HG02642 (cell line): Measurements from ENCODE around the gene CALCOCO1.
"Not testable (repeated sequence)": the region's sequence is repeated elsewhere in the genome, so short reads cannot be mapped to it uniquely, and the experiment has no call there.

ENCODE experiments used
- ATAC-seq: cut with Tn5 transposase; IDR thresholded peaks from one replicate; pipeline ENCODE4 v1.9.1; 2021; ENCODE audit warnings: mild to moderate bottlenecking; ENCODE audit not compliant: unreplicated experiment, poor library complexity

CALCOCO1 gene

GRCh38 chr12:53701518-53702264 lies 25.6 kb downstream of the CALCOCO1 start:
- ATAC-seq: peak; percentile 56

- no peak for ATAC-seq
Observed at GRCh38 chr12:53700567-53700966, 26.7 kb downstream of the CALCOCO1 start.

GRCh38 chr12:53699678-53700025 lies 27.6 kb downstream of the CALCOCO1 start:
- no peak for ATAC-seq

- no peak for ATAC-seq
Observed at GRCh38 chr12:53698948-53699677, 28.1 kb downstream of the CALCOCO1 start.

- ATAC-seq: no peak
Observed at GRCh38 chr12:53696655-53697331, 30.5 kb downstream of the CALCOCO1 start.

GRCh38 chr12:53696285-53696654 lies 31.0 kb downstream of the CALCOCO1 start:
- no peak for ATAC-seq

GRCh38 chr12:53695152-53696145 lies 31.8 kb downstream of the CALCOCO1 start:
- ATAC-seq: no peak

- ATAC-seq: no peak
Observed at GRCh38 chr12:53694756-53695151, 32.5 kb downstream of the CALCOCO1 start.

- no peak for ATAC-seq
Observed at GRCh38 chr12:53688134-53688533, 39.1 kb downstream of the CALCOCO1 start.

GRCh38 chr12:53686436-53686835 lies 40.8 kb downstream of the CALCOCO1 start:
- no peak for ATAC-seq

- ATAC-seq: no peak
Observed at GRCh38 chr12:53684654-53685220, 42.5 kb downstream of the CALCOCO1 start.

GRCh38 chr12:53683983-53684382 lies 43.3 kb downstream of the CALCOCO1 start:
- ATAC-seq: no peak

- no peak for ATAC-seq
Observed at GRCh38 chr12:53683494-53683893, 43.8 kb downstream of the CALCOCO1 start.

- ATAC-seq: not testable (repeated sequence)
Observed at GRCh38 chr12:53680061-53680460, 47.2 kb downstream of the CALCOCO1 start.

- no peak for ATAC-seq
Observed at GRCh38 chr12:53677800-53678148, 49.5 kb downstream of the CALCOCO1 start.

- ATAC-seq: no peak
Observed at GRCh38 chr12:53677016-53677799, 50.0 kb downstream of the CALCOCO1 start.

- peak; percentile 4 for ATAC-seq
Observed at GRCh38 chr12:53676656-53677015, 50.6 kb downstream of the CALCOCO1 start.

GRCh38 chr12:53675701-53676607 lies 51.3 kb downstream of the CALCOCO1 start, which contains the start of gene ATP5MC2:
Gene ATP5MC2, minus strand, starts transcription at chr12:53676083. Its CDS starts 3,469 bp downstream, at chr12:53672614.
- ATAC-seq: peak; percentile 95
